AG04450 (cell line): ENCODE results near the gene PTPRG. TPM values are rescaled to one million over a fixed set of nuclear protein-coding genes. Genes with fewer than 3 reads are reported as not detected.

ENCODE experiments used
- CTCF ChIA-PET: fragments of 300-600, 350-600 bp; formaldehyde crosslinking; extraction: SDS; loops from one replicate; lab custom pipeline; 2022; ENCODE audit warnings: antibody characterized with exemption, inconsistent platforms; lab: Charles Lee
- POLR2A ChIA-PET: fragments of 350-600 bp; formaldehyde crosslinking; extraction: SDS; loops from one replicate; lab custom pipeline; 2021; ENCODE audit warnings: antibody characterized with exemption, inconsistent platforms; lab: Yijun Ruan, JAX
- DNase-seq: peaks from one replicate; pipeline ENCODE4 v3.0.0-alpha.2; 2011; ENCODE audit warnings: low read depth, low spot score
- H3K27ac ChIP-seq: one replicate; pipeline ENCODE4 v1.5.1; 2012; ENCODE audit warnings: low read depth, low read length, control low read depth
- H3K27me3 ChIP-seq: one replicate; pipeline ENCODE4 v1.6.0; 2012; ENCODE audit warnings: low read length; ENCODE audit not compliant: control insufficient read depth, insufficient read depth
- H3K4me3 ChIP-seq: 2 replicates; pipeline ENCODE4 v1.5.1; 2011; ENCODE audit warnings: mild to moderate bottlenecking, low read depth, low read length, control low read depth
- H3K9me3 ChIP-seq: 2 replicates; pipeline ENCODE4 v1.5.1; 2012; ENCODE audit warnings: low read length; ENCODE audit not compliant: control insufficient read depth, insufficient read depth
- polyA plus RNA-seq: library from polyadenylated mRNA; depleted of rRNA; stranded (reverse); fragments of >200 nt; gene quantifications from 2 replicates; pipeline ENCODE4 v1.2.3, GENCODE V29; 2011
- TF ChIP-seq, protein P1 (sequence below): IDR thresholded peaks from 2 replicates; pipeline ENCODE4 v1.5.1; 2011; ENCODE audit warnings: low read depth, low read length, control low read depth, inconsistent platforms

The PTPRG gene
- polyA plus RNA-seq, 1 experiment, result 26.5 TPM

DNA sequence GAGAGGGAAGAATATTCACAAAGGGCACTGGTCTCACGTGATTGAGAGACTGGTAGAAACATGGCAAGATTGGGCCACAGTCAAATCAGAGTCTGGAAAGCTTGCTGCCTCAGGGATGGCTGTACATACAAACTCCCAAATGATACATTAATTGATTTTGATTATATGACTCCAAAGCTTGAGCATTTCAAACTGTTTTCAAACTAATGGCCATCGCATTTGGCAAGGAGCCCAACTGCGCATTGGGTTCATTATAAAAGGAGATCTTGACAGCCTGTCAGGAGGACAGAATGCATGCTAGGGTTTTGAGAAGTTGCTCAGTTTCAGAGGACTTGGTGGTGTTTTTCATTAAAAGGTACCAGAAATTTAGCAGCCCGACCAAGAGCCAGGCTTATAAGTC, 117.7 kb downstream of the PTPRG start:
- POLR2A ChIA-PET, result no interaction called here
- H3K9me3 ChIP-seq, result no peaks in the 10 kb centered on the region
- no peak overlapping the region for H3K4me3 ChIP-seq
- no peak for DNase-seq
- no peaks in the 10 kb centered on the region for H3K27me3 ChIP-seq
- H3K27ac ChIP-seq, result no peak overlapping the region
- TF ChIP-seq, protein P1, sequence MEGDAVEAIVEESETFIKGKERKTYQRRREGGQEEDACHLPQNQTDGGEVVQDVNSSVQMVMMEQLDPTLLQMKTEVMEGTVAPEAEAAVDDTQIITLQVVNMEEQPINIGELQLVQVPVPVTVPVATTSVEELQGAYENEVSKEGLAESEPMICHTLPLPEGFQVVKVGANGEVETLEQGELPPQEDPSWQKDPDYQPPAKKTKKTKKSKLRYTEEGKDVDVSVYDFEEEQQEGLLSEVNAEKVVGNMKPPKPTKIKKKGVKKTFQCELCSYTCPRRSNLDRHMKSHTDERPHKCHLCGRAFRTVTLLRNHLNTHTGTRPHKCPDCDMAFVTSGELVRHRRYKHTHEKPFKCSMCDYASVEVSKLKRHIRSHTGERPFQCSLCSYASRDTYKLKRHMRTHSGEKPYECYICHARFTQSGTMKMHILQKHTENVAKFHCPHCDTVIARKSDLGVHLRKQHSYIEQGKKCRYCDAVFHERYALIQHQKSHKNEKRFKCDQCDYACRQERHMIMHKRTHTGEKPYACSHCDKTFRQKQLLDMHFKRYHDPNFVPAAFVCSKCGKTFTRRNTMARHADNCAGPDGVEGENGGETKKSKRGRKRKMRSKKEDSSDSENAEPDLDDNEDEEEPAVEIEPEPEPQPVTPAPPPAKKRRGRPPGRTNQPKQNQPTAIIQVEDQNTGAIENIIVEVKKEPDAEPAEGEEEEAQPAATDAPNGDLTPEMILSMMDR, result no peak
- CTCF ChIA-PET, result no interaction called here

DNA sequence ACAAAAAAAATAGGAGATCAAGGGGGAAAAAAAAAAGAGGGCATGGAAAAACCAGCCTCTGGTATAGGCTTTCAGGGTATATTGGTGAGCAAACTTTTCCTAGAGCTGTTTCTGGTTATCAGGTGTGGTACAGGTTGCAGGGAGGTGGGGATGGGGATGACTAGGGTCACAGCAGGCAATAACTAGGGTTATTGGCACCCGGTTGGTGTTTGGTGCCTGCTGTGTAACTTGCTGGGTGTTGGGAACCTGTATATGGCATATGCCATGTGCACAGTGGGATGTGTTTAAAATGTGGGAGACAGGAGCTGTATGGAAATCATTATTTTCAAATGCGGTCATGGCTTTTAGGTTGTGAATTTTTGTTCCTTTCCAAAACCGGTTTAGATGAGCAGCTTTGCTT, 119.2 kb downstream of the PTPRG start:
- no peak overlapping the region for H3K27ac ChIP-seq
- no peak overlapping the region for H3K4me3 ChIP-seq
- ChIA-PET CTCF (interaction anchor here (0.7 kb wide), 1 partner anchor 102 kb away, joined by 5 read pairs; no protein-coding TSS in a partner anchor), POLR2A (interaction anchor here (0.7 kb wide), 1 partner anchor 20 kb away, joined by 5 read pairs; no protein-coding TSS in a partner anchor)
- DNase-seq, result no peak
- no peaks in the 10 kb centered on the region for H3K9me3 ChIP-seq
- H3K27me3 ChIP-seq, result no peaks in the 10 kb centered on the region
- TF ChIP-seq, protein P1, result no peak

GRCh38 chr3:61681636-61682035, 120.3 kb downstream of the PTPRG start:
- POLR2A ChIA-PET, result interaction anchor here (0.5 to 0.7 kb wide), 3 partner anchors 19 to 198 kb away, joined by 5 to 6 read pairs (median 5); no protein-coding TSS in a partner anchor
- Histone ChIP-seq H3K27ac (no peak overlapping the region), H3K9me3 (no peaks in the 10 kb centered on the region), H3K27me3 (no peaks in the 10 kb centered on the region), H3K4me3 (no peak overlapping the region)
- no peak for DNase-seq
- CTCF ChIA-PET, result interaction anchor here (0.6 kb wide), 2 partner anchors 12 to 116 kb away, joined by 4 to 8 read pairs; no protein-coding TSS in a partner anchor
- TF ChIP-seq, protein P1, result no peak

DNA sequence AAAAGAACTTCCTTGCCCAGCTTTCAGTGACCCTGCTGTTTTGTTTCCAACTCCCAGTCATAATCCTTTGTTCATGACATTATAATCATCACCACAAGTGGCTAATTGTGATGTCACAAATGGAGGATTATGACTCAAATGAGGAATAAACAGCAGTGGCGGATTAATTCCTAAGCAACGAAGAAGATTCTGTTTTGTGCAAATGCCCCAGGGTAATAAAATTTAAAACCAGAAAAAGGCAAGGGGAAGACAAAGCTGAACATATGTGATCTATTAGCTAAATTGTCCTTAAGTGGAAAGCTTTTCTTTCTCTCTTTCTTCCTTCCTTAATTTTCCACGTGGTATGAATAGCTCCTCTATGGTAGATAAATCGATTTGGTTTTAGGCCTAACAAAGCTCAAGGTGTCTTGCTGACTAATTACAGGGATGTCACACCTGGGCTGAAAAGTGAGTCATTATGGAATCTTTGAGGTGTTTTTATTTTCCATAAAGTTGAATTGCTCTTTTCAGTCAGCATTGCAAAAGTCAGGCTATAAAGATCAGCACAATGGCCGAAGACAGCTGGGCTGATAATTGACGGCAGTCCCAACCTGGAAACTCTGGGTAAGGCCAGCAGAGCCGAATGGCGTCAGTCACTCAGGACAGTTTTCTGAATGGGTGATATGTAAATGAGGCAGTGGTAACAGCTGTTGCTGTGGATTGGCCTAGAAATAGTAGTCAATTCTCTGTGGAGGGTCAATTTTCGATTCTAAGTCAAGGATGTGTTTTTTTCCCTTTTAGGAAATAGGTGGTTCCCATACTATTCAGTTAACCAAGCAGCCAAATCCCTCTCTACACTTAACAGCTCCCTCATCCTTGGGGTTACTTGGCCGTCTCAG, 121.5 kb downstream of the PTPRG start:
- H3K27me3 ChIP-seq, result no peaks in the 10 kb centered on the region
- H3K27ac ChIP-seq, result no peak overlapping the region
- POLR2A ChIA-PET, result no interaction called here
- TF ChIP-seq, protein P1, result no peak
- H3K9me3 ChIP-seq, result no peaks in the 10 kb centered on the region
- DNase-seq, result no peak
- CTCF ChIA-PET, result interaction anchor here (0.6 kb wide), 1 partner anchor 55 kb away, joined by 3 read pairs; no protein-coding TSS in a partner anchor
- H3K4me3 ChIP-seq, result no peak overlapping the region
